ENCODE results near the gene PIGV. TPM values are rescaled to one million over a fixed set of nuclear protein-coding genes. Genes with fewer than 3 reads are reported as not detected.

PIGV gene
- total RNA-seq = 10.2 and 12.1 TPM in 2 replicates
- long read RNA-seq, transcript PIGV-202 (4 exons, 2,713 nt) = major isoform, 6 of 48 reads
- long read RNA-seq, partial matches to known transcripts = 3 of 48 reads
- long read RNA-seq, other reads (novel, unspliced or antisense) = 35 of 48 reads

DNA sequence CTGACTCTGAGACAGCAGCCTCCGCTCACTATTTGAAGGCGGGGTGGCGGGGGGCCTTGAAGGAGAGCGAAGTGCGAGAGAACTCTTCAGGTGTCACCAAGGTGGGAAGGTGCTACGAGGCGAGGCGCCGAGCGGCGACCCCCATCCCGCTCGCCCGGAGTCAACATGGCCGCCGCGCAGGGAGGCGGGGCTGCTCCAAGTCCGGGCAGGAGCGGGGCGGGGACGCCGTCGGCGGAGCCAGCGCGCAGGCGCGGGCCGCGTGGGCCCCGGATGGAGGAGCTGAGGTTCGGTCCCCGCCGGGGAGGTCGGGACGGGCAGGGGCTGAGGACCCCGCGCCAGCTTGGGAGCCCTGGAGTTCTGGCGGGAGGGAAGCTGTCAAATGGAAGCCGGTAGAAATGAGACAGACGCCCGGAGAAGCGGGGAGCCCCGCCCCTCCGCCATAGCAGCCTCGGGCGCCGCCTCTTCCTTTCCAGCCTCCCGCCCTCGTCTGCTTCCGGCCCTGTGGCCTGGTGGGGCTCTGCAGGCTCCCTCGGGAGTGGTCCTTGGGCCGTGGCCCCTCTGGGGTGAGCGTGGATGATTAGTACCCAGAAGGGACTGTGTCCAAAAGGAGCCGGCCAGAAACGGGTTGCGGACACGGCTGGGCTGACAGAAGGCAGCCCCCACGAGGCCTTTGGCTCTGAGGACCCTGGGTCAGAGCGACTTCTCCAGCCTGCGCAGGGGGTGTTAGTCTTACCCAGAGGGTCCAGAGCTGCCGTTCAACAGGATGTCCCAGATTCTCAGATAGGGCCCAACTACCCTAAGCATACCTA lies at the start of gene PIGV:
PIGV (plus strand) TSS at position 245 of the 809 bp plus-strand sequence. CDS start 2,866 bp downstream, outside the sequence.
- Mint-ChIP-seq H3K27me3 (no peaks in the 10 kb centered on the region), H3K9me3 (ENCODE audit: low read depth) (no peaks in the 10 kb centered on the region), H3K27ac (peak within 1 kb of the TSS; percentile 99), H3K4me1 (ENCODE audit: low read depth) (peaks cover 57% of the 10 kb centered on the region), H3K4me3 (ENCODE audit: low read depth) (peak within 1 kb of the TSS; percentile 97), H3K36me3 (ENCODE audit: insufficient read depth) (peaks cover 3% of the 10 kb centered on the region)
- peak; percentile 11 for TF ChIP-seq CTCF (IDR thresholded peaks at IDR 0.05; ENCODE audit: unreplicated experiment)
- peak; percentile 82 for DNase-seq (ENCODE audit: low spot score, unreplicated experiment)

GRCh38 chr1:26739329-26739914 lies 48.3 kb upstream of the PIGV start:
- Mint-ChIP-seq H3K36me3 (ENCODE audit: insufficient read depth) (peaks cover 30% of the 10 kb centered on the region), H3K9me3 (ENCODE audit: low read depth) (no peaks in the 10 kb centered on the region), H3K27ac (peak overlapping the region; percentile 65), H3K4me1 (ENCODE audit: low read depth) (peaks cover 26% of the 10 kb centered on the region), H3K27me3 (no peaks in the 10 kb centered on the region), H3K4me3 (ENCODE audit: low read depth) (no peak overlapping the region)
- TF ChIP-seq CTCF (IDR thresholded peaks at IDR 0.05; ENCODE audit: unreplicated experiment) = no peak
- DNase-seq (ENCODE audit: low spot score, unreplicated experiment) = no peak

- no peak overlapping the region for H3K4me3 Mint-ChIP-seq (ENCODE audit: low read depth)
- H3K4me1 Mint-ChIP-seq (ENCODE audit: low read depth) = peaks cover 26% of the 10 kb centered on the region
- H3K9me3 Mint-ChIP-seq (ENCODE audit: low read depth) = no peaks in the 10 kb centered on the region
- TF ChIP-seq CTCF (IDR thresholded peaks at IDR 0.05; ENCODE audit: unreplicated experiment) = no peak
- no peaks in the 10 kb centered on the region for H3K27me3 Mint-ChIP-seq
- H3K27ac Mint-ChIP-seq = peak overlapping the region; percentile 50
- DNase-seq (ENCODE audit: low spot score, unreplicated experiment) = no peak
- H3K36me3 Mint-ChIP-seq (ENCODE audit: insufficient read depth) = peaks cover 30% of the 10 kb centered on the region
Measured at GRCh38 chr1:26740023-26740634, 47.6 kb upstream of the PIGV start.

DNA sequence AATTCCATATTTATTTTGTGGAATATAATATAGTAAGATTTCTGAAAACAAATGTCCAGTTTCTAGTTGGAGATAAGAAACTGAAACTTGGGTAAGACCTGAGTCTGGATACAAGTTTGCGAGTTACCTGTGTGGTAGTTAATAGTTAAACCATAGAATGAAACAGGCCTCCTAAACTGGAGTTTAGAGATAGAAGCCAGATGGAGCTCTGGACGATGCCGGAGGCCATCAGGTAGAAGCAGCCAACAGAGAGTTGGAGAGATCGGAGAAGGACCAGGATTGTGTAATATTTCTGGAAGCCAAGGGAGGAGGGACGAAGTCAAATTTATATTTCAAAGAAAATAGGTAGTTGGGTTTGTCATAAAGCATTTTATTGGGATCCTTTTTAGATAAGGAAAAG lies 46.8 kb upstream of the PIGV start:
- Mint-ChIP-seq H3K27ac (peak overlapping the region; percentile 70), H3K4me3 (ENCODE audit: low read depth) (no peak overlapping the region), H3K27me3 (no peaks in the 10 kb centered on the region), H3K9me3 (ENCODE audit: low read depth) (no peaks in the 10 kb centered on the region), H3K36me3 (ENCODE audit: insufficient read depth) (peaks cover 27% of the 10 kb centered on the region), H3K4me1 (ENCODE audit: low read depth) (peaks cover 26% of the 10 kb centered on the region)
- TF ChIP-seq CTCF (IDR thresholded peaks at IDR 0.05; ENCODE audit: unreplicated experiment) = no peak
- no peak for DNase-seq (ENCODE audit: low spot score, unreplicated experiment)

- H3K9me3 Mint-ChIP-seq (ENCODE audit: low read depth) = no peaks in the 10 kb centered on the region
- peak overlapping the region; percentile 75 for H3K27ac Mint-ChIP-seq
- H3K36me3 Mint-ChIP-seq (ENCODE audit: insufficient read depth) = peaks cover 37% of the 10 kb centered on the region
Measured at GRCh38 chr1:26743426-26744059, 44.2 kb upstream of the PIGV start.

More at GRCh38 chr1:26743426-26744059, 44.2 kb upstream of the PIGV start:
- Mint-ChIP-seq H3K4me3 (ENCODE audit: low read depth) (no peak overlapping the region), H3K4me1 (ENCODE audit: low read depth) (peaks cover 37% of the 10 kb centered on the region), H3K27me3 (no peaks in the 10 kb centered on the region)
- TF ChIP-seq CTCF (IDR thresholded peaks at IDR 0.05; ENCODE audit: unreplicated experiment) = no peak
- no peak for DNase-seq (ENCODE audit: low spot score, unreplicated experiment)

All from progenitor cell of endocrine pancreas (in vitro differentiated cells).